Measurements from ENCODE around the gene SERPINE3.

DNA sequence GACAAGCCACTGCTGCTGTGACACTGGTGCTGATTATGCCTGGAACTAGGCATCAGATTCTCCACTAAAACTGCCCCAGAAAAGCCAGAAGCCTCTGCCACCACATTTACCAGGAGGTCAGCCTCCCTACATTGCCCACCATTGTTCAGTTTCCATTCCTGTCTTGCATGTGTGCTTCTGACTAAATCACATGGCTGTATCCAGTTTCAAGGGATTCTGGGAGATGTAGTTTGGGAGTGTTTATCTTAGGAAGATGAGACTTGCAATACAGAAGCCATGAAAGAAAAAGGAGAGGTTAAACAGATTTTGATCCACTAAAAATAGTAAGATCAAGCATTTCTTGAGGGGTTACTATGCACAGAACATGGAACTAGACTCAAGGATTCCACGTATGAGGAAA is 40.7 kb upstream of the SERPINE3 start:
- TF ChIP-seq CTCF (IDR thresholded peaks at IDR 0.05; ENCODE audit: low read length) (no peak), EZH2phosphoT487 (IDR thresholded peaks at IDR 0.05; ENCODE audit: low read length) (no peak)

Data from MM.1S (cell line).